WTC11 (cell line): Measurements from ENCODE around the gene SMAD9. TPM values are rescaled to one million over a fixed set of nuclear protein-coding genes. Genes with fewer than 3 reads are reported as not detected.

Experiments used
- ATAC-seq: fragments of 200-7000 bp; cut with Tn5 transposase; 2 replicates; pipeline ENCODE4 v1.10.0; 2021; ENCODE audit warnings: mild to moderate bottlenecking, moderate library complexity
- CTCF ChIA-PET: fragments of 300-600 bp; sonication (Branson Sonifier 250); formaldehyde crosslinking; loops from one replicate; lab custom pipeline; 2021; ENCODE audit warnings: antibody characterized with exemption; lab: Charles Lee
- POLR2A ChIA-PET: fragments of 350-600 bp; sonication (Branson Sonifier 250); formaldehyde crosslinking; loops from one replicate; lab custom pipeline; 2021; ENCODE audit warnings: antibody characterized with exemption; lab: Charles Lee
- DNase-seq: peaks from one replicate; pipeline ENCODE4 v3.0.0; 2021; ENCODE audit warnings: low spot score
- H3K27ac Mint-ChIP-seq: 2 replicates; pipeline ENCODE4 v1.8.0; 2021; ENCODE audit warnings: mixed read lengths
- H3K27me3 Mint-ChIP-seq: 2 replicates; pipeline ENCODE4 v1.8.0; 2021; ENCODE audit warnings: low read depth, mild to moderate bottlenecking, moderate library complexity, mixed read lengths
- H3K36me3 Mint-ChIP-seq: 2 replicates; pipeline ENCODE4 v1.8.0; 2021; ENCODE audit warnings: mixed read lengths
- H3K4me1 Mint-ChIP-seq: 2 replicates; pipeline ENCODE4 v1.8.0; 2022; ENCODE audit warnings: mixed read lengths
- H3K4me3 Mint-ChIP-seq: 2 replicates; pipeline ENCODE4 v1.8.0; 2021; ENCODE audit warnings: mild to moderate bottlenecking, moderate library complexity, mixed read lengths
- H3K9me3 Mint-ChIP-seq: 2 replicates; pipeline ENCODE4 v1.8.0; 2021; ENCODE audit warnings: mixed read lengths
- ELF4 ChIP-seq: sonication (generic); formaldehyde crosslinking; IDR thresholded peaks from 2 replicates; pipeline ENCODE4 v1.8.1; 2022; ENCODE audit warnings: low read depth, mild to moderate bottlenecking, moderate library complexity, missing genetic modification reagents
- EMX1 ChIP-seq: fragments of 250-450 bp; sonication (Bioruptor Pico); IDR thresholded peaks from 2 replicates; pipeline ENCODE4 v1.8.0; 2021; ENCODE audit warnings: mild to moderate bottlenecking
- ESRRA ChIP-seq: sonication (generic); formaldehyde crosslinking; IDR thresholded peaks from 2 replicates; pipeline ENCODE4 v1.8.1; 2022; ENCODE audit warnings: mild to moderate bottlenecking, missing genetic modification reagents, borderline replicate concordance
- FOXK1 ChIP-seq: sonication (generic); formaldehyde crosslinking; IDR thresholded peaks from 2 replicates; pipeline ENCODE4 v1.8.0; 2022; ENCODE audit warnings: mild to moderate bottlenecking, moderate library complexity, missing genetic modification reagents
- FOXP4 ChIP-seq: sonication (generic); formaldehyde crosslinking; IDR thresholded peaks from 2 replicates; pipeline ENCODE4 v1.8.0; 2022; ENCODE audit warnings: mild to moderate bottlenecking, missing genetic modification reagents
- GRHL2 ChIP-seq: fragments of 250-450 bp; sonication (Bioruptor Pico); IDR thresholded peaks from 2 replicates; pipeline ENCODE4 v1.8.0; 2022; ENCODE audit warnings: mild to moderate bottlenecking, moderate library complexity; ENCODE audit not compliant: insufficient replicate concordance, severe bottlenecking
- IRF1 ChIP-seq: sonication (generic); formaldehyde crosslinking; IDR thresholded peaks from 2 replicates; pipeline ENCODE4 v1.8.0; 2023; ENCODE audit warnings: missing genetic modification reagents
- JAZF1 ChIP-seq: fragments of 250-450 bp; sonication (Bioruptor Pico); IDR thresholded peaks from 2 replicates; pipeline ENCODE4 v1.9.0; 2021; ENCODE audit warnings: moderate library complexity, mild to moderate bottlenecking, inconsistent platforms
- NR1H2 ChIP-seq: sonication (generic); formaldehyde crosslinking; IDR thresholded peaks from 2 replicates; pipeline ENCODE4 v1.9.0; 2021; ENCODE audit warnings: mild to moderate bottlenecking, moderate library complexity, missing genetic modification reagents
- NR2C2 ChIP-seq: sonication (generic); formaldehyde crosslinking; IDR thresholded peaks from 2 replicates; pipeline ENCODE4 v1.8.0; 2022; ENCODE audit warnings: mild to moderate bottlenecking, missing genetic modification reagents
- SMAD3 ChIP-seq: sonication (generic); formaldehyde crosslinking; IDR thresholded peaks from 2 replicates; pipeline ENCODE4 v1.8.0; 2022; ENCODE audit warnings: missing genetic modification reagents, mild to moderate bottlenecking, borderline replicate concordance
- SP1 ChIP-seq: sonication (generic); formaldehyde crosslinking; conservative IDR thresholded peaks from 2 replicates; pipeline ENCODE4 v1.8.1; 2022; ENCODE audit warnings: missing genetic modification reagents
- TCF7 ChIP-seq: sonication (generic); formaldehyde crosslinking; IDR thresholded peaks from 2 replicates; pipeline ENCODE4 v1.8.0; 2022; ENCODE audit warnings: mild to moderate bottlenecking, low read depth, missing genetic modification reagents, moderate library complexity
- TEAD1 ChIP-seq: sonication (generic); formaldehyde crosslinking; IDR thresholded peaks from 2 replicates; pipeline ENCODE4 v1.8.0; 2022; ENCODE audit warnings: mild to moderate bottlenecking, missing genetic modification reagents
- ZNF219 ChIP-seq: sonication (generic); formaldehyde crosslinking; IDR thresholded peaks from 2 replicates; pipeline ENCODE4 v1.8.0; 2023; ENCODE audit warnings: missing genetic modification reagents, mild to moderate bottlenecking, borderline replicate concordance
- ZNF671 ChIP-seq: fragments of 250-450 bp; sonication (Bioruptor Pico); IDR thresholded peaks from 2 replicates; pipeline ENCODE4 v1.8.0; 2021; ENCODE audit warnings: mild to moderate bottlenecking
- total RNA-seq: library from RNA; stranded (reverse); gene quantifications from 3 replicates; pipeline ENCODE4 v1.2.3, GENCODE V29; 2021
- TF ChIP-seq, protein P1 (sequence below): sonication (generic); formaldehyde crosslinking; IDR thresholded peaks from 2 replicates; pipeline ENCODE4 v1.8.1; 2022; ENCODE audit warnings: low read depth, mild to moderate bottlenecking, moderate library complexity, missing genetic modification reagents, borderline replicate concordance
- TF ChIP-seq, protein P2 (sequence below): sonication (generic); formaldehyde crosslinking; conservative IDR thresholded peaks from 2 replicates; pipeline ENCODE4 v1.8.1; 2023; ENCODE audit warnings: mild to moderate bottlenecking, low read depth, missing genetic modification reagents, moderate library complexity
- TF ChIP-seq, protein P3 (sequence below): fragments of 250-450 bp; sonication (Bioruptor Pico); conservative IDR thresholded peaks from 2 replicates; pipeline ENCODE4 v1.9.0; 2021; ENCODE audit warnings: mild to moderate bottlenecking
- TF ChIP-seq, protein P4 (sequence below): sonication (generic); formaldehyde crosslinking; IDR thresholded peaks from 2 replicates; pipeline ENCODE4 v1.8.0; 2023; ENCODE audit warnings: missing genetic modification reagents, mild to moderate bottlenecking, borderline replicate concordance

The SMAD9 gene
- total RNA-seq, 1 experiment from 2014 or later: 1.2 TPM

DNA sequence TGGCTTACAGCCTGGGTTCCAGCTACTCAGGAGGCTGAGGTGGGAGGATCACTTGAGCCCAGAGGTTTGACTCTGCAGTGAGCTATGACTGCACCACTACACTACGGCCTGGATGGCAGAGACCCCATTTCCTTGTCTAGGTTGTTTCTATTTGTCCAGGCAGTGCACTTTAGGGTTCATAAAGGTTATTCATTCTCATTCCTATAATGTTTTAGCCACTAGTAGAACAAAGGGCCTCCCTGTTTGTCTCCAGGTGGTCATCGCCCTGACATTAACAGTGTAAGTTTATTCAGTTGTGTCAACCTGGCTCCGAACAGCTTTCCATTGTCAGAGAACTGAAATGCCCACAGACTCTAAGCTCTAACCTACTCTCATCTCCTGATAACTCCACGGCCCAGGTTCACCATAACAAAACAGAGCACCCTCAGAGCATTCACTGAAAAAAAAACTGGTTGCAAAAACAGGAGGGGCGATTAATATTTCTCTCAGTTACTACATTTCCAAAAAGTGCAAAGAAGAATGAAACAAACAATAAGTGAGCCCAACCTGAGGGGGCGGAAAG, 37.1 kb downstream of the SMAD9 start:
- ChIA-PET POLR2A (no interaction called here), CTCF (interaction anchor here (1.4 kb wide), 1 partner anchor 536 kb away, joined by 3 read pairs; no protein-coding TSS in a partner anchor)
- ATAC-seq (no peak), DNase-seq (no peak)
- Mint-ChIP-seq H3K36me3 (no peaks in the 10 kb centered on the region), H3K9me3 (0 out of 2 replicates have a peak, but pooled peaks cover 3% of the 10 kb centered on the region), H3K4me3 (no peak overlapping the region), H3K27me3 (peaks cover 3% of the 10 kb centered on the region; the same call in 1 of the 2 replicates), H3K27ac (no peak overlapping the region)
- TF ChIP-seq FOXP4 (CRISPR knock-in tag): no peak
- no peak for TF ChIP-seq SMAD3 (CRISPR knock-in tag)
- no peak for TF ChIP-seq NR2C2
- TF ChIP-seq ELF4 (CRISPR knock-in tag): no peak
- TF ChIP-seq, protein P1, sequence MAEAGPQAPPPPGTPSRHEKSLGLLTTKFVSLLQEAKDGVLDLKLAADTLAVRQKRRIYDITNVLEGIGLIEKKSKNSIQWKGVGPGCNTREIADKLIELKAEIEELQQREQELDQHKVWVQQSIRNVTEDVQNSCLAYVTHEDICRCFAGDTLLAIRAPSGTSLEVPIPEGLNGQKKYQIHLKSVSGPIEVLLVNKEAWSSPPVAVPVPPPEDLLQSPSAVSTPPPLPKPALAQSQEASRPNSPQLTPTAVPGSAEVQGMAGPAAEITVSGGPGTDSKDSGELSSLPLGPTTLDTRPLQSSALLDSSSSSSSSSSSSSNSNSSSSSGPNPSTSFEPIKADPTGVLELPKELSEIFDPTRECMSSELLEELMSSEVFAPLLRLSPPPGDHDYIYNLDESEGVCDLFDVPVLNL: no peak
- TF ChIP-seq TEAD1: no peak
- TF ChIP-seq, protein P2, sequence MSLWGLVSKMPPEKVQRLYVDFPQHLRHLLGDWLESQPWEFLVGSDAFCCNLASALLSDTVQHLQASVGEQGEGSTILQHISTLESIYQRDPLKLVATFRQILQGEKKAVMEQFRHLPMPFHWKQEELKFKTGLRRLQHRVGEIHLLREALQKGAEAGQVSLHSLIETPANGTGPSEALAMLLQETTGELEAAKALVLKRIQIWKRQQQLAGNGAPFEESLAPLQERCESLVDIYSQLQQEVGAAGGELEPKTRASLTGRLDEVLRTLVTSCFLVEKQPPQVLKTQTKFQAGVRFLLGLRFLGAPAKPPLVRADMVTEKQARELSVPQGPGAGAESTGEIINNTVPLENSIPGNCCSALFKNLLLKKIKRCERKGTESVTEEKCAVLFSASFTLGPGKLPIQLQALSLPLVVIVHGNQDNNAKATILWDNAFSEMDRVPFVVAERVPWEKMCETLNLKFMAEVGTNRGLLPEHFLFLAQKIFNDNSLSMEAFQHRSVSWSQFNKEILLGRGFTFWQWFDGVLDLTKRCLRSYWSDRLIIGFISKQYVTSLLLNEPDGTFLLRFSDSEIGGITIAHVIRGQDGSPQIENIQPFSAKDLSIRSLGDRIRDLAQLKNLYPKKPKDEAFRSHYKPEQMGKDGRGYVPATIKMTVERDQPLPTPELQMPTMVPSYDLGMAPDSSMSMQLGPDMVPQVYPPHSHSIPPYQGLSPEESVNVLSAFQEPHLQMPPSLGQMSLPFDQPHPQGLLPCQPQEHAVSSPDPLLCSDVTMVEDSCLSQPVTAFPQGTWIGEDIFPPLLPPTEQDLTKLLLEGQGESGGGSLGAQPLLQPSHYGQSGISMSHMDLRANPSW (CRISPR knock-in tag): no peak
- no peak for TF ChIP-seq ZNF219 (CRISPR knock-in tag)
- no peak for TF ChIP-seq FOXK1
- no peak for TF ChIP-seq ESRRA
- no peak for TF ChIP-seq JAZF1 (CRISPR knock-in tag)
- TF ChIP-seq EMX1 (CRISPR knock-in tag): no peak
- no peak for TF ChIP-seq ZNF671 (CRISPR knock-in tag)
- TF ChIP-seq, protein P3, sequence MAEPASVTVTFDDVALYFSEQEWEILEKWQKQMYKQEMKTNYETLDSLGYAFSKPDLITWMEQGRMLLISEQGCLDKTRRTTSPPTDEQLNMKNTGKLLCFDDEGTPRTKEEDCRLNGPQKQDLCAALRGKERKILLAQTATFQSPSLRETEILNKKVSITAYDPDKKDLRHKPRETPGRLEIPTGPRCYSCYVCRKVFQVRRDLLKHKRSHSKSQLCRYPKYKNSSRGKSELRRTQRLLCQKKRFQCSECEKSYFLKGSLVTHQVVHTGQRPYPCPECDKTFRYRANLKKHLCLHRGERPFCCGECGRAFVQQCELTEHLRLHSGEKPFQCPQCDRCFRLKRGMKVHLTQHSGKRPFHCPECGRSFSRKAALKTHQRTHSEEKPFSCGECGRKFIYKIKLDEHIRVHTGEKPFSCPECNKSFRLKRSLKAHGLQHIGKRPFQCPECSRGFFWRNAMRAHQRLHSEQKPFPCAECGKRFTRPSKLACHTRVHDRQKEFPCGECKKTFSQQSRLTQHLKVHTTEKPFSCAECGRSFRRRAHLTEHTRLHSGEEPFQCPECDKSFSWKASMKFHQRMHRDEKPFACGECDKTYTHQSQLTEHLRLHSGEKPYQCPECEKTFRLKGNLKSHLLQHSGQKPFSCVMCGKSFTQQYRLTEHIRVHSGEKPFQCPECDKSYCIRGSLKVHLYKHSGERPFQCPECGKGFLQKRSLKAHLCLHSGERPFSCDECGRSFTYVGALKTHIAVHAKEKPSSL: no peak
- TF ChIP-seq, protein P4, sequence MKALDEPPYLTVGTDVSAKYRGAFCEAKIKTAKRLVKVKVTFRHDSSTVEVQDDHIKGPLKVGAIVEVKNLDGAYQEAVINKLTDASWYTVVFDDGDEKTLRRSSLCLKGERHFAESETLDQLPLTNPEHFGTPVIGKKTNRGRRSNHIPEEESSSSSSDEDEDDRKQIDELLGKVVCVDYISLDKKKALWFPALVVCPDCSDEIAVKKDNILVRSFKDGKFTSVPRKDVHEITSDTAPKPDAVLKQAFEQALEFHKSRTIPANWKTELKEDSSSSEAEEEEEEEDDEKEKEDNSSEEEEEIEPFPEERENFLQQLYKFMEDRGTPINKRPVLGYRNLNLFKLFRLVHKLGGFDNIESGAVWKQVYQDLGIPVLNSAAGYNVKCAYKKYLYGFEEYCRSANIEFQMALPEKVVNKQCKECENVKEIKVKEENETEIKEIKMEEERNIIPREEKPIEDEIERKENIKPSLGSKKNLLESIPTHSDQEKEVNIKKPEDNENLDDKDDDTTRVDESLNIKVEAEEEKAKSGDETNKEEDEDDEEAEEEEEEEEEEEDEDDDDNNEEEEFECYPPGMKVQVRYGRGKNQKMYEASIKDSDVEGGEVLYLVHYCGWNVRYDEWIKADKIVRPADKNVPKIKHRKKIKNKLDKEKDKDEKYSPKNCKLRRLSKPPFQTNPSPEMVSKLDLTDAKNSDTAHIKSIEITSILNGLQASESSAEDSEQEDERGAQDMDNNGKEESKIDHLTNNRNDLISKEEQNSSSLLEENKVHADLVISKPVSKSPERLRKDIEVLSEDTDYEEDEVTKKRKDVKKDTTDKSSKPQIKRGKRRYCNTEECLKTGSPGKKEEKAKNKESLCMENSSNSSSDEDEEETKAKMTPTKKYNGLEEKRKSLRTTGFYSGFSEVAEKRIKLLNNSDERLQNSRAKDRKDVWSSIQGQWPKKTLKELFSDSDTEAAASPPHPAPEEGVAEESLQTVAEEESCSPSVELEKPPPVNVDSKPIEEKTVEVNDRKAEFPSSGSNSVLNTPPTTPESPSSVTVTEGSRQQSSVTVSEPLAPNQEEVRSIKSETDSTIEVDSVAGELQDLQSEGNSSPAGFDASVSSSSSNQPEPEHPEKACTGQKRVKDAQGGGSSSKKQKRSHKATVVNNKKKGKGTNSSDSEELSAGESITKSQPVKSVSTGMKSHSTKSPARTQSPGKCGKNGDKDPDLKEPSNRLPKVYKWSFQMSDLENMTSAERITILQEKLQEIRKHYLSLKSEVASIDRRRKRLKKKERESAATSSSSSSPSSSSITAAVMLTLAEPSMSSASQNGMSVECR (CRISPR knock-in tag): no peak
- no peak for TF ChIP-seq NR1H2 (CRISPR knock-in tag)
- no peak for TF ChIP-seq SP1 (CRISPR knock-in tag)
- TF ChIP-seq GRHL2 (CRISPR knock-in tag): no peak
- no peak for TF ChIP-seq IRF1 (CRISPR knock-in tag)
- TF ChIP-seq TCF7 (CRISPR knock-in tag): no peak
- TF ChIP-seq, all 79 proteins: peak for 0
- H3K4me1 Mint-ChIP-seq: peaks cover 9% of the 10 kb centered on the region
